Ovary (tissue), 9 donors: Measurements from ENCODE around the gene MAFF. TPM values are rescaled to one million over a fixed set of nuclear protein-coding genes. Genes with fewer than 3 reads are reported as not detected.
A peak's percentile ranks its signal among the peaks of the same experiment; 100 is the strongest.

Experiments used
- DNase-seq, 5 donors: peaks; one replicate each; pipeline ENCODE4 v3.0.0-alpha.2; 2019 to 2020
- H3K27ac ChIP-seq, 2 donors: fragments of 200-600 bp; one replicate each; pipeline versions ENCODE4 v1.5.1 to v1.8.0; 2019 to 2022
- H3K27me3 ChIP-seq: fragments of 200-600 bp; one replicate; pipeline ENCODE4 v1.8.0; 2022
- H3K36me3 ChIP-seq: fragments of 200-600 bp; sonication (generic); one replicate; pipeline ENCODE4 v1.5.1; 2019
- H3K4me1 ChIP-seq: one replicate; pipeline ENCODE4 v1.8.1; 2013; ENCODE audit warnings: mild to moderate bottlenecking, moderate library complexity; ENCODE audit not compliant: insufficient read depth
- H3K4me3 ChIP-seq: fragments of 200-600 bp; sonication (generic); one replicate; pipeline ENCODE4 v1.5.1; 2017
- H3K9me3 ChIP-seq, 2 donors: fragments of 200-600 bp in 1 of 2; sonication (generic) in 1 of 2; one replicate each; pipeline versions ENCODE4 v1.5.1 to v1.8.1; 2013 to 2019; ENCODE audit warnings: mild to moderate bottlenecking in 1 of 2, moderate library complexity in 1 of 2
- EP300 ChIP-seq: sonication (generic); formaldehyde crosslinking; IDR thresholded peaks from one replicate; pipeline ENCODE4 v1.6.1; 2017; ENCODE audit warnings: antibody characterized with exemption
- POLR2A ChIP-seq: fragments of 450-650 bp; IDR thresholded peaks from one replicate; pipeline ENCODE4 v1.6.1; 2017; ENCODE audit warnings: antibody characterized with exemption, mild to moderate bottlenecking, moderate library complexity
- WGBS, 3 donors: extraction: QIAGEN DNeasy Blood & Tissue Kit in 1 of 3; methylation state at CpG; one replicate each; pipeline versions ENCODE4 v1.1.5 to v1.1.7; 2013 to 2017; 5-methylcytosine and 5-hydroxymethylcytosine counted together
- intact Hi-C, 4 donors: fragments of 100-400 bp; cut with DNase I; formaldehyde crosslinking; loops; one replicate each; pipeline versions ENCODE4 v1.11.0 to v1.15.1; 2022 to 2023
- polyA plus RNA-seq, 2 donors: library from polyadenylated mRNA; stranded (reverse); fragments of 200-250 nt in 1 of 2; fragments of 350-450 nt in 1 of 2; fragmentation: Illumina TruSeq in 1 of 2; extraction: RNeasy Lipid Tissue Mini Kit (QIAGEN cat#74804) in 1 of 2; gene quantifications; one replicate each; pipeline ENCODE4 v1.2.3, GENCODE V29; 2013 to 2014
- total RNA-seq, 7 donors: library from RNA; depleted of rRNA in 2 of 7; stranded (reverse); fragments of >200 nt in 2 of 7; fragmentation: NEBNext Ultra II Directional in 3 of 7; extraction: Animal tissue kit (Norgen Biotek cat#: 25700) in 3 of 7; gene quantifications; one replicate each; pipeline versions ENCODE4 v1.1.0 to v1.2.4, GENCODE V29; 2016 to 2023
- TF ChIP-seq, protein P1 (sequence below), 3 donors: fragments of 450-650 bp in 2 of 3; fragments of 200-600 bp in 1 of 3; IDR thresholded peaks; one replicate each; pipeline versions ENCODE4 v1.5.1 to v1.8.0; 2016 to 2022; ENCODE audit warnings: antibody characterized with exemption in 3 of 3, mild to moderate bottlenecking in 1 of 3
- donor health status: DM: no; HTN: no; CAD: no; lungs with moderate emphysema.
- donor health status: DM: no; HTN: no; CAD: no.
- donor health status: Bipolar disorder and iron deficiency.
- donor health status: DM: yes; HTN: yes; CAD: no.
- donor health status: DM: no; HTN: no; CAD: no.
- donor health status: DM: yes; HTN: yes; CAD: no.

The MAFF gene
- total and polyA plus RNA-seq, 9 donors, result 13.3 to 153 (median 19.4) TPM

DNA sequence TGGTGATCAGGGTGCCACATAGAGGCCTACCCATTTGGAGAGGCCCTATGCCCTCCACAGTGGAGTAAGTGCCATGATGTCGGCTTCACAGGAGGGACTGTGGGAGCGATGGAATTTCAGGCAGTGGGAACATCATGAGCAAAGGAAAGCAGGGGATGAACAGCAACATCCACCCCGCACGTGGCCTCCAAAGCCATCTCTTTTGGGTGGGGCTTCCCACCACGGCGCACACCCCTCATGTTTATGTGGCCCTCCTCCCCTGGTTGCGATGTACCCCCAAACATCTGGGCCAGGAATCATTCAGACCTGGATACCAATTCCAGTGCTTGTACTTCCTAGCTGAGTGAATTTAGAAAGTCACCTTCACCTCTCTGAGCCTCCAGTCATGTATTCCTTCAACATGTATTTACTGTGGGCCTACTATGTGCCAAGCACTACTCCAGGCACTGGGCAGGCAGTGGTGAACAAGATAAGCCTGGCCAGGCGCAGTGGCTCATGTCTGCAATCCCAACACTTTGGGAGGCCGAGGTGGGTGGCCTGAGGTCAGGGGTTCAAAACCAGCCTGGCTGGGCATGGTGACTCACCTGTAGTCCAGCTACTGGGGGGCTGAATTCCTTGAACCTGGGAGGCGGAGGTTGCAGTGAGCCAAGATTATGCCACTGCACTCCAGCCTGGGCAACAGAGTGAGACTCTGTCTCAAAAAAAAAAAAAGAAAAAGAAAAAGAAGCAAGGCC, 1.8 kb upstream of the MAFF start:
- Histone ChIP-seq H3K4me3 (no peak overlapping the region), H3K27ac (no peak overlapping the region), H3K9me3 (no peaks in the 10 kb centered on the region), H3K36me3 (no peaks in the 10 kb centered on the region), H3K27me3 (no peaks in the 10 kb centered on the region), H3K4me1 (peaks cover 14% of the 10 kb centered on the region)
- DNase-seq, result no peak
- TF ChIP-seq, protein P1, sequence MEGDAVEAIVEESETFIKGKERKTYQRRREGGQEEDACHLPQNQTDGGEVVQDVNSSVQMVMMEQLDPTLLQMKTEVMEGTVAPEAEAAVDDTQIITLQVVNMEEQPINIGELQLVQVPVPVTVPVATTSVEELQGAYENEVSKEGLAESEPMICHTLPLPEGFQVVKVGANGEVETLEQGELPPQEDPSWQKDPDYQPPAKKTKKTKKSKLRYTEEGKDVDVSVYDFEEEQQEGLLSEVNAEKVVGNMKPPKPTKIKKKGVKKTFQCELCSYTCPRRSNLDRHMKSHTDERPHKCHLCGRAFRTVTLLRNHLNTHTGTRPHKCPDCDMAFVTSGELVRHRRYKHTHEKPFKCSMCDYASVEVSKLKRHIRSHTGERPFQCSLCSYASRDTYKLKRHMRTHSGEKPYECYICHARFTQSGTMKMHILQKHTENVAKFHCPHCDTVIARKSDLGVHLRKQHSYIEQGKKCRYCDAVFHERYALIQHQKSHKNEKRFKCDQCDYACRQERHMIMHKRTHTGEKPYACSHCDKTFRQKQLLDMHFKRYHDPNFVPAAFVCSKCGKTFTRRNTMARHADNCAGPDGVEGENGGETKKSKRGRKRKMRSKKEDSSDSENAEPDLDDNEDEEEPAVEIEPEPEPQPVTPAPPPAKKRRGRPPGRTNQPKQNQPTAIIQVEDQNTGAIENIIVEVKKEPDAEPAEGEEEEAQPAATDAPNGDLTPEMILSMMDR (IDR thresholded peaks at IDR 0.05), result no peak
- TF ChIP-seq POLR2A (no peak), EP300 (no peak)
- WGBS, 3 donors, result 74 to 78% (median 76%) methylated on average over 10 of the region's 10 CpGs
- intact Hi-C loops, result loop anchor here in 2 of 4 donors (10.0 kb wide), 3 partner anchors 55 to 355 kb away; partner anchors contain the start of genes ANKRD54 (in 1 of the 2) and EIF3L (in 1 of the 2)

DNA sequence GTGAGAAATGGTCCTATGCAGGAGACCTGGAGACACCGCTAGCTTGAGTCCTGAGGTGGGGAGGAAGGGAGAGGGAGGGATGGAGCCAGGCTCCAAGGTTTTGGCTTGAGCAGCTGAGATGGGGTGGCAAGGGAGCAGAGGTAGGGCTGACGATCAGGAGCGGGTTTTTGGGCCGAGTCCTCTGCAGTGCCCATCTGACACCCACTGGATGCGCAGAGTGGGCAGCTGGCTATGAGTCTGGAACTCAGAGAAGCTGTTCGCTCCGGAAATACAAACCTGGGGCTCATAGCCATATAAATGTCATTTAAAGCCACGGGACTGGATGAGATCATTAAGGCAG, 453 bp upstream of the MAFF start:
- no peak for TF ChIP-seq POLR2A
- TF ChIP-seq EP300, result no peak
- TF ChIP-seq, protein P1 (IDR thresholded peaks at IDR 0.05), result no peak
- intact Hi-C loops, result loop anchor here in 2 of 4 donors (10.0 kb wide), 3 partner anchors 53 to 357 kb away; partner anchors contain the start of genes ANKRD54 (in 1 of the 2) and EIF3L (in 1 of the 2)
- peaks cover 22% of the 10 kb centered on the region for H3K4me1 ChIP-seq
- no peaks in the 10 kb centered on the region for H3K36me3 ChIP-seq
- 13 to 15% (median 15%) methylated on average over 6 to 8 of the region's 8 CpGs for WGBS, 3 donors
- no peaks in the 10 kb centered on the region for H3K9me3 ChIP-seq
- H3K27ac ChIP-seq, result peak overlapping the region; percentile 99 to 100
- H3K27me3 ChIP-seq, result no peaks in the 10 kb centered on the region
- no peak for DNase-seq
- peak overlapping the region; percentile 32 for H3K4me3 ChIP-seq

DNA sequence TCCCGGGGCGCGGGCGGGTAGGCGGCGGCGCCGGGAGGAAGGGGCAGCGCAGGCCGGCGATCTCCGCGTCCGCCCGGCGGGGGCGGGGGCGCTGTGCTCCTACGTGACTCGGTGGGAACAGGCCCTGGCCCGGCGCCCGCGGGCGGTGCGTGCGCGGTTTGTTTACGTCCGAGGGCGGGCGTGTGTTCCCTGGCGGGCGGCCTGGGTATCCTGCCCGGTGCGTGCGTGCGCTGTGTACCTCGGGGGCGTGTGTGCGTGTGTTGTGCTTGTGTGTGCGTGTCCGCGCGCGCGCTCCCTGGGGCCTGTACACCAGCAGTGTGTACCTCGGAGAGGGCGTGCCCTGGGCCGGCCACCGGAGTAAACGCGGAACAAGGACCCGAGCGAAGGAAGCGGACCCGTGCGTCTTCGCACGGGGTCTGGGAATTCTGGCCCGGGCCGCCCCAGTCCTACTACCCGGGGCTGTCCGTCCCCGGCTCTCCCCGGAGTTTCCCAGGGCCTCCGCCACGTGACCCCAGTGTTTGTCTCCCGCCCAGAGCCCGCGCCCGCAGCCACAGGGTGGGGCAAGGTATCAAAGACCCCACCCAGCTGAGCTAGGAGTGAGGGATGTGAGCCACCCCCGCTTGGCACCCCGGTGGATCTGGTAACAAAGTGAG, 769 bp downstream of the MAFF start:
- intact Hi-C loops, result loop anchor here in 2 of 4 donors (10.0 kb wide), 3 partner anchors 52 to 358 kb away; partner anchors contain the start of genes ANKRD54 (in 1 of the 2) and EIF3L (in 1 of the 2)
- WGBS, 3 donors, result 0 to 1% (median 1%) methylated on average over 69 to 74 of the region's 74 CpGs
- Histone ChIP-seq H3K4me1 (peaks cover 22% of the 10 kb centered on the region), H3K4me3 (peak overlapping the region; percentile 99), H3K36me3 (no peaks in the 10 kb centered on the region), H3K27ac (peak overlapping the region; percentile 99 to 100), H3K9me3 (no peaks in the 10 kb centered on the region), H3K27me3 (no peaks in the 10 kb centered on the region)
- TF ChIP-seq EP300 (peak; percentile 79), POLR2A (peak; percentile 32)
- TF ChIP-seq, protein P1 (IDR thresholded peaks at IDR 0.05), result peak in 2 of 3 donors; percentile 32 to 61
- peak; percentile 93 to 98 (median 96) for DNase-seq

DNA sequence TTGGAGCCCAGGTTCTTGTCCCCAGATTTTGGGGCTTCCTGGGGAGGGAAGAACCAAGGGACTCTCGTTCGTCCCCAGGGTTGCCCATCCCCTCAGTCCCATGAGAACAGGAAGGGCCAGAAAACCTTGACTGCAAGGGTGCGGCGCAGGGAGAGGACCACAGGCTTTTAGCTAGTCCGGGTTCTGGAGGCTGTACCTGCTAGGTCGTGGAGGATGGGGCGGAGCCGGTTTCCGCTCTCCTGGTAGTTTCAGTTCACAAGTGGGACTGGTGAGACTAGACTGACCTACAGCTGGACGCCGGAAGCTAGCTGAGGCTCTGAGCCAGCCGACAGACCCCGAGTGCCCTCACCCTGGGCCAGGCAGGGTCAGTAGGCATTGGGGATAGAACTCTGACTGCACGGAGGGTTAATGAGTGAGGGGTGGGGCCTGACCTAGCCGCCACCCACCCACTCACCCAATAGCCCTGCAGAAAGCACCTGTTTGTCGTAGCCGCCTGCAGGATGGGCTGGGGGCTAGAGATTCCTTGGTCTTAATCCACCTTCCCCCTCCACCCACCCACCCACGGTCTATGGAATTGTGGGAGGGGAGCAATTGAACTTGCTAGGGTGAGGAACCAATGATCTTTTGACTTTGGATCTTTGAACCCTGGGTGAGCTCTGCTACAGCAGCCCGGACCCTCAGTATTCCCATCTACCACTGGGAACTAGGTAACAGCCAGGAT, 1.5 kb downstream of the MAFF start:
- TF ChIP-seq, protein P1 (IDR thresholded peaks at IDR 0.05), result no peak
- no peak for TF ChIP-seq EP300
- TF ChIP-seq POLR2A, result no peak
- H3K36me3 ChIP-seq, result no peaks in the 10 kb centered on the region
- WGBS, 3 donors, result 11 to 16% (median 13%) methylated on average over 18 to 19 of the region's 19 CpGs
- H3K27me3 ChIP-seq, result no peaks in the 10 kb centered on the region
- intact Hi-C loops, result loop anchor here in 2 of 4 donors (10.0 kb wide), 3 partner anchors 52 to 358 kb away; partner anchors contain the start of genes ANKRD54 (in 1 of the 2) and EIF3L (in 1 of the 2)
- DNase-seq, result peak; percentile 55 to 75 (median 63)
- H3K9me3 ChIP-seq, result no peaks in the 10 kb centered on the region
- peaks cover 22% of the 10 kb centered on the region for H3K4me1 ChIP-seq
- peak overlapping the region; percentile 99 for H3K4me3 ChIP-seq
- peak overlapping the region; percentile 99 to 100 for H3K27ac ChIP-seq
